Measurements from ENCODE around the gene A1BG.
"Not testable (repeated sequence)": the region's sequence is repeated elsewhere in the genome, so short reads cannot be mapped to it uniquely, and the experiment has no call there.

The A1BG gene

GRCh38 chr19:58380037-58380661, 26.9 kb upstream of the A1BG start:
- TF ChIP-seq, protein P1, sequence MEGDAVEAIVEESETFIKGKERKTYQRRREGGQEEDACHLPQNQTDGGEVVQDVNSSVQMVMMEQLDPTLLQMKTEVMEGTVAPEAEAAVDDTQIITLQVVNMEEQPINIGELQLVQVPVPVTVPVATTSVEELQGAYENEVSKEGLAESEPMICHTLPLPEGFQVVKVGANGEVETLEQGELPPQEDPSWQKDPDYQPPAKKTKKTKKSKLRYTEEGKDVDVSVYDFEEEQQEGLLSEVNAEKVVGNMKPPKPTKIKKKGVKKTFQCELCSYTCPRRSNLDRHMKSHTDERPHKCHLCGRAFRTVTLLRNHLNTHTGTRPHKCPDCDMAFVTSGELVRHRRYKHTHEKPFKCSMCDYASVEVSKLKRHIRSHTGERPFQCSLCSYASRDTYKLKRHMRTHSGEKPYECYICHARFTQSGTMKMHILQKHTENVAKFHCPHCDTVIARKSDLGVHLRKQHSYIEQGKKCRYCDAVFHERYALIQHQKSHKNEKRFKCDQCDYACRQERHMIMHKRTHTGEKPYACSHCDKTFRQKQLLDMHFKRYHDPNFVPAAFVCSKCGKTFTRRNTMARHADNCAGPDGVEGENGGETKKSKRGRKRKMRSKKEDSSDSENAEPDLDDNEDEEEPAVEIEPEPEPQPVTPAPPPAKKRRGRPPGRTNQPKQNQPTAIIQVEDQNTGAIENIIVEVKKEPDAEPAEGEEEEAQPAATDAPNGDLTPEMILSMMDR (IDR thresholded peaks at IDR 0.05; ENCODE audit: extremely low read depth, insufficient read depth, missing control alignments) = no peak
- in situ Hi-C loops (cut with MboI; ENCODE audit: low pct_unique_long_range_greater_than_20kb, low sequenced_read_pairs, unreplicated experiment) = no loop called here
- DNase-seq (ENCODE audit: low spot score) = no peak

DNA sequence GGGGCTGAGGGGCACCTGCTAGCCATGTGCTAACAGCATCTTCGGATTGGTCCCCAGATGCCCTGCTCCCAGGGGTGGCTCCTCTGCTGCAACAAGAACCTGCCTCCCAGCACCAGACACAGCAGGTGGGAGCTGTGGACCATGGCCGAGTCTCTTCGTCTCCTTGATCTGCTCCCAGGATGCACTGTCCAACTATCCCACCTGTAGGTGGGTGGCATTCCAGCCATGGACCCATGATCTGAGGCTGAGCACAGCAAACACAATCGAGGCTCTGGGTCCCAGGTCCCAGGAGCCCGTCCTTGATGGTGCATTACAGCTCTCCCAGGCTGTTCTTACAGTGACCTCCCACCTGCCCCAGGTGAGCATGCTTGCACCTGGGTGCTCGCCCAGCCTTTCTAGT, 26.0 kb upstream of the A1BG start:
- in situ Hi-C loops (cut with MboI; ENCODE audit: low pct_unique_long_range_greater_than_20kb, low sequenced_read_pairs, unreplicated experiment) = no loop called here
- DNase-seq (ENCODE audit: low spot score) = no peak
- TF ChIP-seq, protein P1 (IDR thresholded peaks at IDR 0.05; ENCODE audit: extremely low read depth, insufficient read depth, missing control alignments) = no peak

GRCh38 chr19:58376724-58377123, 23.4 kb upstream of the A1BG start:
- in situ Hi-C loops (cut with MboI; ENCODE audit: low pct_unique_long_range_greater_than_20kb, low sequenced_read_pairs, unreplicated experiment) = not testable (repeated sequence)

GRCh38 chr19:58374200-58374599, 20.9 kb upstream of the A1BG start:
- DNase-seq (ENCODE audit: low spot score) = no peak
- in situ Hi-C loops (cut with MboI; ENCODE audit: low pct_unique_long_range_greater_than_20kb, low sequenced_read_pairs, unreplicated experiment) = no loop called here
- TF ChIP-seq, protein P1 (IDR thresholded peaks at IDR 0.05; ENCODE audit: extremely low read depth, insufficient read depth, missing control alignments) = no peak

More at GRCh38 chr19:58376724-58377123, 23.4 kb upstream of the A1BG start:
- DNase-seq (ENCODE audit: low spot score) = not testable (repeated sequence)

- TF ChIP-seq, protein P1 (IDR thresholded peaks at IDR 0.05; ENCODE audit: extremely low read depth, insufficient read depth, missing control alignments) = no peak
- no peak for DNase-seq (ENCODE audit: low spot score)
- in situ Hi-C loops (cut with MboI; ENCODE audit: low pct_unique_long_range_greater_than_20kb, low sequenced_read_pairs, unreplicated experiment) = no loop called here
Observed at GRCh38 chr19:58372311-58373133, 19.2 kb upstream of the A1BG start.

GRCh38 chr19:58368561-58369360, 15.5 kb upstream of the A1BG start:
- TF ChIP-seq, protein P1 (IDR thresholded peaks at IDR 0.05; ENCODE audit: extremely low read depth, insufficient read depth, missing control alignments) = no peak
- in situ Hi-C loops (cut with MboI; ENCODE audit: low pct_unique_long_range_greater_than_20kb, low sequenced_read_pairs, unreplicated experiment) = no loop called here
- DNase-seq (ENCODE audit: low spot score) = no peak
